ENCODE data around the gene C20orf144.
"Not testable (repeated sequence)": the region's sequence is repeated elsewhere in the genome, so short reads cannot be mapped to it uniquely, and the experiment has no call there.

Gene C20orf144

DNA sequence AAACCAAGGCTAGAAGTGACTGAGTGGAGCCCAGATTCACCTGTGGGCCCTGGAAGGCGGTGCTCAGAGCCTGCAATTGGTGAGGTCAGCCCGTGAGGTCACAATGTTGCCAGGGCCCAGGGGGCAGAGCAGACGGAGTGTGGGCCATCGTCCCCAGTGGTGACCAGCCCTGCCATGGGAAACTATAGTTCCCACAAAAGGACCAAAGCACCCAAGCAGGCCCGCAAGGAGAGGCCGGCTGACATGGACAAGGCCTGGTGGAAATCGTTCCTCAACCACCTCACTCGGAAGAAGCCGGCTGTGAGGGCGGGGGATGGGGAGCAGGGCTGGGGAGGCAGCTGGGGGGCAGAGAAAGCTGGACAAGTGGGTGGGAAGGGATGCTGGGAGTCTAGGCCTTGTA, at the start of gene C20orf144:
C20orf144 (plus strand) TSS at position 156 of the 400 bp plus-strand sequence; CDS start at position 175, 19 bp downstream.
- no peak for FAIRE-seq

- no peak for FAIRE-seq
These were observed 40.3 kb upstream of the C20orf144 start for GRCh38 chr20:33621717-33622400.

DNA sequence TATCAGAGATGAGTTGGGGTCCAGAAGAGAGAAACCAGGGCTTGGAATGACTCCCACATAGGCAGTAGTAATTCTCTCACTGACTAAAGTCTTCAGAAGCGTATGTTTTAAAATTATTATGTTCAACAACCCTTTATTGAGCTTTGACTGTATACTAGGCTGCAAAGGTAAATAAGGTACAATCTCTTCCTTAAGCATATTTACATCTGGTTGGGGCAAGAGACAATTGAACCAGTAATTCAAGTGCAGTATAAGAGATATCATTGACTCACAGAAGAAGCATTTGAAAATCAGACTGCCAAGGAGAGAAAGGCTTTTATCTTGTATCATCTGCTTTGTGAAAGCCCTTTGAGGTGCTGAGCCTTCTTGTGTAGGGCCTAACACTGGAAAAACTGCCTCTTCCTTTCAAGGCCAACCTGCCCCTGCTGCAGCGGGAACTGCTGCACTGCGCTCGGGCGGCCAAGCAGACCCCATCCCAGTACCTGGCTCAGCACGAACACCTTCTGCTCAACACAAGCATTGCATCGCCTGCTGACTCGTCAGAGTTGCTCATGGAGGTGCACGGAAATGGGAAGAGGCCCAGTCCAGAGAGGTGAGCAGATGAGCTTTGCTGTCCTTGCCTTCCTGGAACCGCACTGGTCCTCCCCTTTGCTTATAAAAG, 39.3 kb upstream of the C20orf144 start:
- FAIRE-seq = no peak

- FAIRE-seq = no peak
These were observed 37.7 kb upstream of the C20orf144 start for GRCh38 chr20:33624399-33624798.

DNA sequence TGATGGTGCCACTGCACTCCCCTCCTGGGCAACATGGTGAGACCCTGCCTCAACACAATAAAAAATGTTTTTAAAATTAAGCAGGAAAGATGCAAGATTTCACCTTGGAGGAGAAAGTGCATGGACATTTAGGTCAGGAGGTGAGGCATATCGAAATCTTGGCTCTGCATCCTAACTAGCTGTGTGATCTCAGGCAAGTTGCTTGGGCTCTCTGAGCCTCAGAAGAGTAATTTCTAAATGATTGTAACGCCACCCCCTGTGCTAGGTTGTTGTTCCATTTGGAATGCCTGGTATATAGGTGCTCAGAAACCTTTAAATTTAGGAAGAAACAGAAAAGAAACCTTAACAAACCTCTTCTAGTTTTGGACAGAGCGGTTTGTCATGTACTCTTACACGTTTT, 35.9 kb upstream of the C20orf144 start:
- no peak for FAIRE-seq

- FAIRE-seq = no peak
These were observed 34.4 kb upstream of the C20orf144 start for GRCh38 chr20:33627577-33628216.

DNA sequence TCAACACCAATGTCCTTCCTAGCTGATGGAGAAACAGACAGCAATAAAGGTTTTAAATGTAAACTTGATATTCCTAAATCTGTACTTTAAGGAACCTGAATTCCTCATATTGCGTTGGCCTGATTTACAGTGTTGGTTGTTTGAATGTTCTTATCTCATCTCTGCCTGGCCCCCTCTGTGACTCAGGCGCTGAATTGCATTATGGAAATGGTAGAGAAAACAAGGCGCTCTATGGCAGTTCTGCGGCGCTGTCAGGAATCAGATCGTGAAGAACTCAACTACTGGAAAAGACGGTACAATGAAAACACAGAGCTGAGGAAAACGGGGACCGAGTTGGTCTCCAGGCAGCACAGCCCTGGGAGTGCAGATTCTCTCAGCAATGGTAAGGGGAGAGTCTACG, 32.6 kb upstream of the C20orf144 start:
- no peak for FAIRE-seq

DNA sequence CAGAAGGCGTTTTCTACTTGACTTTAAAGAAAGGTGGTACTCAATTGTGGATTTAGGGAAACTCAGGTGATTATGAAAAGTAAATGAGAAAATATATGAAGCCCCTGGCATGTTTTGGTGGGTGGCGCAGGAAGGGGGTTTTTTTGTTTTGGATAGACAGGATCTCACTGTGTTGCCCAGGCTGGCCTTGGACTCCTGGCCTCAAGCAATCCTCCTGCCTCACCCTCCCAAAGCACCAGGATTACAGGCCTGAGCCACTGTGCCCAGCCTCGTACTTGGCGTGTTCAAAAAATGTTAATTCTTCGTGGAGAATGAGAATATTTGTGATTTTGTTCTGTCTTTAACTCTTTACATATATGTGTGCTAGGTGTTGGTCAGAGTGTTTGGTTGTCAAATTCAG, 32.1 kb upstream of the C20orf144 start:
- FAIRE-seq = no peak

DNA sequence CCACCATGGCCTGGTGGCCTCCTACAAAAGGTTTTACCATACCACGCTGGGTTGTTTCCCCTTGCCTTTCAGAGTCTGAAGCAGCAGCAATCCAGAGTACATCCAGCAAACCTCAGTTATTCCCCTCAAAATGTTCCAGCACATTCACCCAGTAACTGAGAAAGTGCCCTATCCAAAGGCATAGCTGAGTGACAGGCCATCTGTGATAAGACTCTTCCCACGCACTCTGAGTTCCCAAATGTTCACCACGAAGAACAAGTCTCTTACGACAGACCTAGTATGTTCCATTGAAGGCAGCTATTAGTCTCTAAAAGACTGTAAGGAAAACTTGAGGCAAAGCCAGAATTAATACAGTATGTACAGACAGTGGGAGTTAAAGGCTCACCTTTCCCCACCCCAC, 31.6 kb upstream of the C20orf144 start:
- FAIRE-seq = no peak

DNA sequence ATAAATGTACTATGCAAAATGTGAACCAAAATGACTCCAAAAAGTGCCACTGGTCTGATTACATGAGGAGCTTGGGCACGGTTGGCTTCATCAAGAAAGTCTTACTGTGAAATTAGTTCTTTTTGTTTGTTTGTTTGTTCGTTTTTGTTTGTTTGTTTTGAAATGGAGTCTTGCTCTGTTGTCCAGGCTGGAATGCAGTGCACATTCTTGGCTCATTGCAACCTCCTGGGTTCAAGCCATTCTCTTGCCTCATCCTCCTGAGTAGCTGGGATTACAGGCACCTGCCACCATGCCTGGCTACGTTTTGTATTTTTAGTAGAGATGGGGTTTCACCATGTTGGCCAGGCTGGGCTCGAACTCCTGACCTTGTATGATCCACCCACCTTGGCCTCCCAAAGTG, 30.2 kb upstream of the C20orf144 start:
- not testable (repeated sequence) for FAIRE-seq

DNA sequence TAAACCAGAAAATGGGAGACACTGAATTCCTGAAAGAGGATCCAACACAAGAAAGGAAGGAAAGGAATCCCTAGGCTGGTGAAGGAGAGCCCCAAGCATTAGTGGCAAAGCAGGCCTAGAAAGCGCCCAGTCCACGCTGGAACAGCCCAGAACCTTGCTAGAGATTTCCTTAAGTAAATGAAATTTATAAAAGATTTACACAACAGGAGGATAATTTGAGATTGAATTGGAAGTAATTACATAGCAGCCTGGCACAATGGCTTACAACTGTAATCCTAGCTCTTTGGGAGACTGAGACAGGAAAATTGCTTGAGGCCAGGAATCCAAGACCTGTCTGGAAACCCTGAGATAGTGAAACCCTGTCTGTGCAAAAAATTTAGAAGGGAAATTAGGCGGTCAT, 26.8 kb upstream of the C20orf144 start:
- no peak for FAIRE-seq

DNA sequence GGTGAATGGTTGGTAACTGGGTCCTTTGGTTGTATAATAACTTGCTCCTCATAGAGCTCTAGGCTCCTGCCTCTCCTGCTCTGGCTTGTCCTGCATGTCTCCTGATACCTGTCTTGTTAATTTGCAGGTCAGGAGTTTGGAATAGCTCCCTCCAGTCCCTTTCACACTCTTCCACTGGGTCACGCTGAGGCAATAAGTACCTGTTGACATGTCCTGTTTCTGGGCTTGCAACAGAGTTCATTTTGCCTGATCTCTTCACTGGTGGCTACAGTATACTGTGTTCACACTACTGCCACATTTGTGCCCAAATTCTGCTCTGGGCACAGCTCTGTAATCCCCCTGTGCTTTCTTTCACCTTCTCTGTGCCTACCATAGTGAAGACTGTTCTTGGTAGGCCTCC, 25.4 kb upstream of the C20orf144 start:
- FAIRE-seq = no peak

- no peak for FAIRE-seq
These were observed 21.8 kb upstream of the C20orf144 start for GRCh38 chr20:33640287-33640686.

DNA sequence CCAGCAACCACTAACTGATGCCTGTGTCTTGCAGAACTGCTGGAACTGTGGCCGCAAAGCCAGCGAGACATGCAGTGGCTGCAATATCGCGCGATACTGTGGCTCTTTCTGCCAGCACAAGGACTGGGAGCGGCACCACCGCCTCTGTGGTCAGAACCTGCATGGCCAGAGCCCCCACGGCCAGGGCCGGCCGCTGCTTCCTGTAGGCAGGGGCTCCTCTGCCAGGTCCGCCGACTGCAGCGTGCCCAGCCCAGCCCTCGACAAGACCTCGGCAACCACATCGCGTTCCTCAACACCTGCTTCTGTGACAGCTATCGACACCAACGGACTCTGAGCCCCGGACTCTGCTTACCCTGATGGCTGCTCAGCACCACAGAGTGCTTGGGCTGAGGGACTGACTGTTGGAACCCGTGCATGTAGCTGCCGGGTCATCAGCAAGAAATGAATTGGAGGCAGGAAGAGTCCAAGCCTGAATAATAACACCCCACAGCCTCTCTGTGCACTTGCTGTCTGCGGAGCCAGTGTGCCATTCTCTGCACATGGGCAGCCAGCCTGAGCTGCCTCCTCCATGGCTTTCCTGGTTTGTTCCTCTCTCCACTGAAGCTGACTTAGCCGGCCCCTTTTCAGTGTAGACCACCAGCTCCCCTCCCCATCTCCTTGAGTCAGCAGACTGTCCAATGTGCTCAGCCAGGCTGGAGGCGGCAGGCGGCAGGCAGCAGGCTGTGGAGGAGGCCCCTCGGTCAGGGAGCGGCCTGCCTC, 17.6 kb upstream of the C20orf144 start:
- FAIRE-seq = no peak

- no peak for FAIRE-seq
These were observed 17.1 kb upstream of the C20orf144 start for GRCh38 chr20:33645072-33645358.

DNA sequence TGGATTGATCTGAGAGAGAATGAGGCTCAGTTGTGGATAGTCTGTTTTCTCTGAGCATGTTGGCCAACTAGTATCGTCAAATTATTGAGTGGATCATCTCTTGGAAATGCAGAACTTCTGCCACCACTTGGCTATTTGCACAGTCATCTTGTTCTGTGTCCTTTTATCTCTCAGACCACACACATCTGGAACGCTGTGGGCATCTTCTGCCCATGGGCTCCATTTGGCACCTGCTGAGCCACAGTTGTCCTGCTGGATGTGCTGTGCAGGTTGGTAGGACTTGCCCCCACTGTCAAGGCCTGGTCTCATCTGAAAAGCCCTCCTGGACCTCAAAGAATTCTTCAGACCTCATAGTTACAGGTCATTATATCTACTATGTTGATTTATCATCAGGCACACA, 16.7 kb upstream of the C20orf144 start:
- FAIRE-seq = no peak

DNA sequence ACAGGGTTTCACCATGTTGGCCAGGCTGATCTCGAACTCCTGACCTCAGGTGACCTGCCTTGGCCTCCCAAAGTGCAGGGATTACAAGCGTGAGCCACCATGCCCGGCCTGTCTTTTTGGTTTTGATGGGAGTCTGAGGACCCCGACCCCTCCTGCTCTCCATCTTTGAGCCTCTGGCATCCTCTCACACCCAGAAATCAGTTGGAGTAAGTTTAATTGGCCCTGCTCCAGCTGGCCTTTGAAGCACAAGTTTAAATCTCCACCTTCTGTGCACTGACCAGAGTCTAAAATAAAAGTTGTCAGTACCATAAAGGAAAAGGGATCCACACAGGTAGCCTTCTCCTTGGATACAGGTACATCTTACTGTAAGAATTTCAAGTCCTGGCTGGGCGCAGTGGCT, 15.9 kb upstream of the C20orf144 start:
- no peak for FAIRE-seq

DNA sequence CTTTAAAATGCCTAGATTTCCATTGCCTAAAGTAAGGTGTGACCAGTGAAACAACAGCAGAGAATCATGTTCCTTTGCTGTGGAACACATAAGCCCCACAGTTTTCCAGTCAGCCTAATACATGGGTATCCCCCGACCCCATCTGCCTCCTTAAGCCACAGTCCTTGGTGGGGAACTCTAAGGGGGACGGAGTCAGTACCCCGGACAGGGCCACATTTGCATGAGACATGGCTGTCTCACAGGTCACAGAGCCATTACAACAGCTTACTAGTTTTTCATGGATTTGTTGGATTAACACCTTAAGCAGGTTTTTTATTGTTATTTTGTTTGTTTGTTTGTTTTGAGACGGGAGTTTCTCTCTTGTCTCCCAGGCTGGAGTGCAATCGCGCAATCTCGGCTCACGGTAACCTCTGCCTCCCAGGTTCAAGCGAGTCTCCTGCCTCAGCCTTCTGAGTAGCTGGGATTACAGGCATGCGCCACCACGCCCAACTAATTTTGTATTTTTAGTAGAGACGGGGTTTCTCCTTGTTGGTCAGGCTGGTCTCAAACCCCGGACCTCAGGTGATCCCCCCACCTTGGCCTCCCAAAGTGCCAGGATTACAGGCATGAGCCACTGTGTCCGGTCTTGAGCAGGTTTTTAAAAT, 15.0 kb upstream of the C20orf144 start:
- FAIRE-seq = not testable (repeated sequence)

DNA sequence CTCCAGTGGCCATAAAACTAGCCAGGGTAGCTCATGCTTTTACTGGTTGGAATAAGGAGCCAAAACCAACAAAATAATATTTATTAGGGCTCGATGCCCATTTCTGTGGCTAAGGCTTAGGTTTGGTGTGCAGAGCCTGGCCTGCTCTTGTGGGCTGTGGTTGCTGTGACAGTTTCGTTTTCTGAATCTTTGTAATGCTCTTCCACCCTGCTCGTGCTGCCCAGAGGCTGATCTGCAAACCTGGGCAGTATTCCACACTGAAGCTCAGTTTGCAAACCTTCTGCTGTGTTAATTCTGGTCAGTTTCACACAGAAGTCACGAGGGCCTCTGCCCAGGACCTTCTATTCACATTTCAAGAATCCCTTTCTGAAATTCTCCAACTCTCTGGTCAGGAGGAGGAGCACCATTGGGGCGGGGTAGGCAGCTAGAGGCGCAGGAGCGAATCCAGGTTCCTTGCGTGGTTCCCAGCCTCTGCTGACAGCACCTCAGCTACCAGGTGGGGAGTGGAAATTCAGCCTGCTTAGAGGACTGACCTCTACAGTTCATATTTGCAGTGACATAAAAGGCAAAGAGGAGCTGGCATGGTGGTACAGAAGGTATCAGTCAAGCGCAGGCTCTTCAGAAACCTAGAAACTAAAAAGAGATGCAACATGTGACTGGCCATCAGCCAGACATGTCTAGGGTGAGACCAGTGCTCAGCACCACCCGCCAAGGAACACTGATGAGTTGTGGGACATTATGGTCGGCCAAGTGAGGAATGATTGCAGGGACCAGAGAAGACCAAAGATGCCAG, 14.3 kb upstream of the C20orf144 start:
- no peak for FAIRE-seq

GRCh38 chr20:33648396-33649004, 13.6 kb upstream of the C20orf144 start:
- FAIRE-seq = no peak

- FAIRE-seq = no peak
These were observed 12.9 kb upstream of the C20orf144 start for GRCh38 chr20:33649201-33649681.

Data from A204.1 (cell line).